Right lobe of liver (tissue), 6 donors: Measurements from ENCODE around the gene DPT. TPM values are rescaled to one million over a fixed set of nuclear protein-coding genes. Genes with fewer than 3 reads are reported as not detected.
A peak's percentile ranks its signal among the peaks of the same experiment; 100 is the strongest.

Experiments
- ATAC-seq, 4 donors: fragments of 200-7000 bp; cut with Tn5 transposase; one replicate each; pipeline ENCODE4 v1.9.1; 2020; ENCODE audit warnings: mild to moderate bottlenecking in 4 of 4, moderate library complexity in 4 of 4
- DNase-seq, 3 donors: peaks; one replicate each; pipeline ENCODE4 v3.0.0-alpha.2; 2020
- H3K27ac ChIP-seq, 3 donors: fragments of 200-600 bp; one replicate each; pipeline ENCODE4 v1.8.0; 2022
- H3K27me3 ChIP-seq, 2 donors: fragments of 200-600 bp; one replicate each; pipeline ENCODE4 v1.8.0; 2022
- H3K36me3 ChIP-seq, 4 donors: fragments of 200-600 bp; sonication (generic) in 1 of 4; one replicate each; pipeline versions ENCODE4 v1.5.1 to v1.8.0; 2017 to 2022; ENCODE audit warnings: control low read depth in 1 of 4
- H3K4me1 ChIP-seq, 4 donors: fragments of 200-600 bp; sonication (generic) in 1 of 4; one replicate each; pipeline versions ENCODE4 v1.5.1 to v1.8.0; 2017 to 2022; ENCODE audit warnings: control low read depth in 1 of 4
- H3K4me3 ChIP-seq, 3 donors: fragments of 200-600 bp; one replicate each; pipeline ENCODE4 v1.8.0; 2022
- H3K9me3 ChIP-seq, 4 donors: fragments of 200-600 bp; sonication (generic) in 1 of 4; one replicate each; pipeline versions ENCODE4 v1.5.1 to v1.8.0; 2017 to 2022; ENCODE audit warnings: control low read depth in 1 of 4
- POLR2A ChIP-seq: fragments of 450-650 bp; IDR thresholded peaks from one replicate; pipeline ENCODE4 v1.6.1; 2017; ENCODE audit warnings: antibody characterized with exemption, mild to moderate bottlenecking
- WGBS: methylation state at CpG from one replicate; pipeline ENCODE4 v1.1.6; 2018; ENCODE audit warnings: low coverage, low lambda C conversion rate; ENCODE audit not compliant: insufficient coverage; ENCODE audit errors: missing lambda C conversion rate; 5-methylcytosine and 5-hydroxymethylcytosine counted together
- intact Hi-C, 2 donors: fragments of 100-400 bp; cut with DNase I; formaldehyde crosslinking; loops; one replicate each; pipeline versions ENCODE4 v1.11.2 to v1.14.1; 2022
- total RNA-seq, 6 experiments: library from RNA; depleted of rRNA in 2 of 6; stranded (reverse); fragments of >200 nt in 2 of 6; fragmentation: NEBNext Ultra II Directional in 3 of 6; extraction: Animal tissue kit (Norgen Biotek cat#: 25700) in 3 of 6; gene quantifications; one replicate each; pipeline versions ENCODE4 v1.1.0 to v1.2.4, GENCODE V29; 2016 to 2023
- TF ChIP-seq, protein P1 (sequence below), 4 donors: fragments of 200-600 bp in 3 of 4; fragments of 450-650 bp in 1 of 4; IDR thresholded peaks; one replicate each; pipeline versions ENCODE4 v1.5.1 to v1.8.0; 2016 to 2022; ENCODE audit warnings: antibody characterized with exemption in 4 of 4, mild to moderate bottlenecking in 2 of 4
- donor health status: DM: no; HTN: yes; CAD: no.
- donor health status: DM: no; HTN: no; CAD: no.
- donor health status: DM: no; HTN: no; CAD: no.
- donor health status: DM: no; HTN: yes; CAD: no.
- donor health status: DM: no; HTN: yes; CAD: no.

DPT gene
- total RNA-seq, 6 experiments from 2014 or later = 0.88 to 3.0 (median 1.9) TPM

DNA sequence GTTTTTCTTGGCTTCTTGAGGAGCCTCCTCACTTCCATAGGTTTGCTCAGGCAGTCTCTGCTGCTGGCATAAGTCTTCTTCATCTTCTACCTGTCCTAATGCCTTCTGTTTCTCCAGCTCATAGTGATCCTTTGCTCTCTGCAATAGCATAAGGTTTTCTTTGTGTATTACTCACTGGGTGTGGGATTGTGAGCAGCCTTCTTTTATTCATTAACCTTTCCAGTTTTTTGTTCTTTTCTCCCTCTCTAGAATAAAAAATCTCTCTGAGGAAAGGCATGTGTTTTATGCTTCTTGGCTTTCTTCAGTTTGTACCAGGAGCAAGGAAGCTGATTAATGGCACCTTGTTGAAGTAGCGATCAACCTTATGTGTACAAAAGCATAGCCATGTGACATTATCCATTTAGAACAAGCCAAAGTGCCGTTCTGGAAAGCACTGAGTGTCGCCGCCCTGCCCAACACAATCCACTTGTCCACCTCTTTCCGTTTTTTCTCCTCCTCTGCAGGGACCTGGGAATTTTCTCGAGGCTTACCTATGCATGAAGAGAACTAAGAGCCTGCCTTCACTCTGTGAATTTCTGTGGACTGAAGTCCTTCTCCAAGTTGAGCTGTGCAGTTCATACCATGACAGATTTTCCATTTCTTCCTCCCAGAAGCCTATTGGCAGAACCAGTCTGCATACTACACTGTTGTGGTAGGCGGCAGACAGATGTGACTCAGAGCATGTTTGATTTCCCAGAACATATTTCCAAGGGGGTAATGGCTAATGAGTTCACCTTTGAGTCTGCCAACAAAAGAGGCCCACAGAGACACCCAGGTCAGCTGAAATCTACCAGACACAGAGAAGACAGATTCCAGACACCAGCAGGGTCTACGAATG lies 39.0 kb downstream of the DPT start:
- Histone ChIP-seq H3K4me3 (no peak overlapping the region), H3K27me3 (no peaks in the 10 kb centered on the region), H3K36me3 (no peaks in the 10 kb centered on the region), H3K9me3 (no peaks in the 10 kb centered on the region), H3K27ac (no peak overlapping the region), H3K4me1 (peaks cover 0 to 23% (median 4%) of the 10 kb centered on the region in 4 donors)
- WGBS = 68% methylated on average over 8 of the region's 8 CpGs
- DNase-seq (no peak), ATAC-seq (peak; percentile 24 to 81 (median 52))
- intact Hi-C loops = no loop called here
- TF ChIP-seq, protein P1, sequence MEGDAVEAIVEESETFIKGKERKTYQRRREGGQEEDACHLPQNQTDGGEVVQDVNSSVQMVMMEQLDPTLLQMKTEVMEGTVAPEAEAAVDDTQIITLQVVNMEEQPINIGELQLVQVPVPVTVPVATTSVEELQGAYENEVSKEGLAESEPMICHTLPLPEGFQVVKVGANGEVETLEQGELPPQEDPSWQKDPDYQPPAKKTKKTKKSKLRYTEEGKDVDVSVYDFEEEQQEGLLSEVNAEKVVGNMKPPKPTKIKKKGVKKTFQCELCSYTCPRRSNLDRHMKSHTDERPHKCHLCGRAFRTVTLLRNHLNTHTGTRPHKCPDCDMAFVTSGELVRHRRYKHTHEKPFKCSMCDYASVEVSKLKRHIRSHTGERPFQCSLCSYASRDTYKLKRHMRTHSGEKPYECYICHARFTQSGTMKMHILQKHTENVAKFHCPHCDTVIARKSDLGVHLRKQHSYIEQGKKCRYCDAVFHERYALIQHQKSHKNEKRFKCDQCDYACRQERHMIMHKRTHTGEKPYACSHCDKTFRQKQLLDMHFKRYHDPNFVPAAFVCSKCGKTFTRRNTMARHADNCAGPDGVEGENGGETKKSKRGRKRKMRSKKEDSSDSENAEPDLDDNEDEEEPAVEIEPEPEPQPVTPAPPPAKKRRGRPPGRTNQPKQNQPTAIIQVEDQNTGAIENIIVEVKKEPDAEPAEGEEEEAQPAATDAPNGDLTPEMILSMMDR (IDR thresholded peaks at IDR 0.05) = no peak
- no peak for TF ChIP-seq POLR2A

DNA sequence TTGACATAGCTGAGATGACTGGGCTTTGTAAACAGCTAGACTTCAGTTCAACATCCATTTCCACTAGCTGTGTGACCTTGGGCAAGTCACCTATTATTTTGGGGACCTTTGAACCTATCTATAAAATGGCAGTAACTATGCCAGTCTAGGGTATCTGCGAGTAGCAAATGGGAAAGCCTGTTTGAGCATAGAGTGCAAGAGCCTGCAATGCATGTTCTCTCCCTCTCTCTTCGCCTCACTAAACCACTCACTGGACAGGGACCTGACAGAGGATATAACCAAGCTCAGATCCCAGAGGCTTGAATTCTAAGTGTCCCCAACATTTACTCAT lies 39.7 kb downstream of the DPT start:
- Histone ChIP-seq H3K27me3 (no peaks in the 10 kb centered on the region), H3K36me3 (no peaks in the 10 kb centered on the region), H3K9me3 (no peaks in the 10 kb centered on the region), H3K4me1 (peaks cover 0 to 23% (median 4%) of the 10 kb centered on the region in 4 donors), H3K27ac (no peak overlapping the region), H3K4me3 (no peak overlapping the region)
- 50% methylated on average over 1 of the region's 2 CpGs for WGBS
- no peak for TF ChIP-seq POLR2A
- TF ChIP-seq, protein P1 (IDR thresholded peaks at IDR 0.05) = no peak
- intact Hi-C loops = no loop called here
- ATAC-seq (peak in 1 of 4 donors; percentile 3), DNase-seq (no peak)

DNA sequence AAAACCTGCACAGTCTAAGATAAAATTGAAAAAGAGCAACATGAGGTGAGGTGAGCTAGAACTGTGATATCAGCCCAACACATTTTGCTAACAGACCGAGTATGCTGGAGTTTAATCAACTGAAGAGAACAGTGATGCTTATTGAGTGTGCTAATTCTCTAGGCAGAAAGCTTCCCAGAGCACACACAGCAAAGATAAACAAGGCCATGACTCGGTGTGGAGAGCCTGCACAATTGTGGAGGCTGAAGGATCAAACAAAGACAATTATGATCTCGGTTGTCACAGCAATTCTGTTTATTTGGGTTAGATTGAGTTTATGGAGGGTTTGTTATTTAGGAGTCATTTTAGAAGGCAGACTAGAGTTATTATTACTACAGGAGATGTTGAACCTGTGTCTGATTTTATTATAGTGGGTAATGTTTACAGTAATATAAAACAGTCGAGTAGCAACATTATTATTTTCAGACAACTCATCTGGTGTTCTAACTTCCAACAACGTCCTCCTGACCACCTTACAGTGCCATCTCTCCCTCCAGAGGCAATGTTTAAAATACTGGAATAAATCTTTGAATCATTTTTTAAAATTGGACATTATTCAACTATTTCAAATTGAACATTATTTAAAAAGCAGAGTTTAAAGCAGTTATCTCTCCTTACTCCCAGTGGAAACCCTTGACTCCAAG lies 40.2 kb downstream of the DPT start:
- H3K9me3 ChIP-seq = no peaks in the 10 kb centered on the region
- ATAC-seq (no peak), DNase-seq (no peak)
- intact Hi-C loops = no loop called here
- H3K4me3 ChIP-seq = no peak overlapping the region
- H3K27me3 ChIP-seq = no peaks in the 10 kb centered on the region
- 49% methylated on average over 5 of the region's 5 CpGs for WGBS
- no peaks in the 10 kb centered on the region for H3K36me3 ChIP-seq
- H3K4me1 ChIP-seq = peaks cover 0 to 18% (median 4%) of the 10 kb centered on the region in 4 donors
- TF ChIP-seq, protein P1 (IDR thresholded peaks at IDR 0.05) = no peak
- TF ChIP-seq POLR2A = no peak
- no peak overlapping the region for H3K27ac ChIP-seq

DNA sequence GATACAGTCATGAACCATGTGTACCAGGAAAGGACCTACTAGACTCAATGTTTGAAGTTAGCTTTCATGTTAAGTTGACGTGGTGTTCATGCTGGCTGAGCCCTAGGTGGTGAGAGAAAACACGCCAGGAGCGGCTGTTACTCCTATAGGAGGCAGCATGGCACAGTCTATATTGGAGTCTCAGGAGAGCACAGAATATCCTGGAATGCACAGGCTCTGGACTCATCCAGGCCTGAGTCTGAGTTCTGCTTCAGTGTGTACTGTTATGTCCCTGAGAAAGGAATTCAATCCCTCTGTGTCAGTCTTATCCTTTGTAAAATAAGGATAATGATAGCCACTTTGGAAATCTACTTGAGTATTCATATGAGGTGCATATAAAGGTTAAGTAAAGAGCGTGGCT lies 41.2 kb downstream of the DPT start:
- H3K4me1 ChIP-seq = peaks cover 0 to 9% (median 3%) of the 10 kb centered on the region in 4 donors
- H3K36me3 ChIP-seq = no peaks in the 10 kb centered on the region
- no peaks in the 10 kb centered on the region for H3K27me3 ChIP-seq
- no peak for ATAC-seq
- no peak for DNase-seq
- intact Hi-C loops = no loop called here
- no peak overlapping the region for H3K27ac ChIP-seq
- 96% methylated on average over 4 of the region's 4 CpGs for WGBS
- no peaks in the 10 kb centered on the region for H3K9me3 ChIP-seq
- TF ChIP-seq POLR2A = no peak
- TF ChIP-seq, protein P1 (IDR thresholded peaks at IDR 0.05) = no peak
- no peak overlapping the region for H3K4me3 ChIP-seq
